SK-N-DZ (cell line): Measurements from ENCODE around the gene AP4B1.

Experiments
- DNase-seq: peaks from one replicate; pipeline ENCODE4 v3.0.0-alpha.2; 2015; ENCODE audit warnings: low spot score

Gene AP4B1

DNA sequence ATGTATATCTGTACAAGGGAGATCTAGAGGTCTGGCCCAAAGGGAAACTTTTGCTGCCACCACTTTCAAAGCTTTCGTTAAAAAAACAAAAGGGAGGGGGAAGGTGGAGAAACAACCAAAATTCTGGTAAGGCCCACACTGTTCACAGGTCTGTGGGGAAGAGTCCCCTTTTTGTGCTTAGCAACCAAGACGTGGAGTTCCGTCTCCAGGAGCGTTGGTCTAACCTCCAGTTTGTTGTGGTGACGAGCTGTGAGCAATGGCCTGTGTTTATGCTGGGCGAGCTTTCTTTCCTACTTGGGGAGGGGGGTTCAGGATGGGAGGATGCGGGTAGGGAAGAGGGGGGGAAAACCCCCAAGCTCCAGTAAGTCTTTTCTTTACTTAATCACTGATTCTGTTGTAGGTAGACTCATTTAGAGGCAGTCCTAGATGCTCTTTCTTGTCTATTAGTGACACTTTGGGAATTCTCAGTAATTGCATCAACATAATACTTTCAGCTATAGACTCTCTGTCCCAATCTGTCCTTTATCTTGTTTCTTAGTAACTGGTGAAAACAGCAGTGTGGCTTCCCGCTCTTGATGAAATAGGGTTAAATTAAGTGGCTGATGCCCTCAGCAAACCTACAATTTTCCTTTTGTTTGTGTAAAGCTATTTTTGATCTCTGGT is 26.0 kb upstream of the AP4B1 start:
- no peak for DNase-seq

DNA sequence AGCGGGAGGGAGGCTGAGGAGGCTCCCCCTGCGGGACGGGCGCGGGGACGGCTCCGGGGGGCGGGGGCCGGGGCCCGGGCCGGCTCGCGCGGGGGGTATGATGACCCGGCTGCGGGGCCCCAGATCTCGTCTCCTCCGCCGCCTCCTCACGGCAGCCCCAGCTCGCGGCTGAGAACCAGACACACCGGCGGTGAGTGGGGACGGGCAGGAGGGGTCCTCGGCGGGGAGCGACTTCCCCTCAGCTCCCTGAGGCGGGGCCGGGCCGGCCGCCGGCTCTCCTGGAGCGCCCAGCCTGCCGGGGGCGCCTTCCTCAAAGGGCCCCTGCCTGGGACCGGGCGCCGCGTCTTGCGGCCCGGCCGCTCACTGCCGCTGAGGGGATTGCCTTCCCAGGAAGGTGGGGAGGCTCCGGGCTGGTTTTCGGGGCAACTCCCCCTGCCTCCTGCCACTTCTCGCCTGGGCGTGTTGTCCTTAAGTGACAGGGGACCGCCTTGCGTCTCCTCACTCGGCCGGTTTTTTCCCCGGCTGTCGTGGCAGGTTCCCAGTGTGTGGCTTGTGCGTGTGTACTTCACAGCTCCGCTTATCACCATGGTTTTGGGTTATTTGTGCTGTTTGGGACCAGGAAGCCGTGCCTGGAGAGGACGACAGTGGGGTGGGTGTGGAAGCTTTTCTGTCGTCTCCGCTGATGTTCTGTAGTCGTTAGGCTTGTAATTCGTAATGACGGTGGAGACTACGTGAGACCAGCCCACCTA is 25.3 kb upstream of the AP4B1 start:
- DNase-seq, result peak; percentile 30

DNA sequence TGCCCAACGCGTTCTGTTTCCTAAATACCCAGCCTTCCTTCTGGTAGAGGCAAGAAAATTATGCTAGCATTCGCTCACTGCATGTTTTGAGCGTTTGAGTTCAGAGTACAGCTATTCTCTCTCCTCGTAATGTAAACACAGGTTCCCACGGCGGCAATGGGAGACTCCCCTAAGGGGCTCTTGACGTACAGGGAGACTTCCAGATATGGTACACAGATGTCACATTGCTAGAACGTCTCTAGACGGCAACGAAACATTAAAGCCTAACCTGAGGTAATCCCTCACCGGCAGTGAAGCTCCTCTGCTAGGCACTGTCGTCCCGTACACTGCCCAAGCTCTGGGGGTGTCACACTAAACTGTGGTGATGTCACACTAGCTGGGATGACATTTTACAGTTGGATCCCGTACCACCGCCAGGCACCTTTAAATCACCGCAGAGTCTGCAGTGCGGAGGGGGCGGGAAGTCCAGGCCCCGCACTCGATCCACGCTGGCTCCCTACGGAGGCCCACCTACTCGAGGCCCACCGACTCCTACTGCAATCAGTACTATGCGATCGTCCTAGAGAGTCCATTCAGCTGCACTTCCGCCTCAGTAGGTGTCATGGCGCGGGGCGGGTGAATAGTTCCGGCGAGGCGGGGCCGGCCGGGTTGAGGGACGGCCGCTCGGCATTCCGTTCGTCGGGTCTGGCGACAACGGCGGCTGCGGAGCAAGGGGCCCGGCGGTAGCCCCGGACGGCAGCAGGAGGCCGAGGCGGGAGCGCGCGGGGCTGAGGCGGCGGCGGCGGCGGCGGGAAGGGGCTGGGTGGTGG is 24.5 kb upstream of the AP4B1 start, which contains the start of gene HIPK1:
HIPK1 (plus strand) TSS at position 384 of the 809 bp plus-strand sequence.
- peak; percentile 93 for DNase-seq

DNA sequence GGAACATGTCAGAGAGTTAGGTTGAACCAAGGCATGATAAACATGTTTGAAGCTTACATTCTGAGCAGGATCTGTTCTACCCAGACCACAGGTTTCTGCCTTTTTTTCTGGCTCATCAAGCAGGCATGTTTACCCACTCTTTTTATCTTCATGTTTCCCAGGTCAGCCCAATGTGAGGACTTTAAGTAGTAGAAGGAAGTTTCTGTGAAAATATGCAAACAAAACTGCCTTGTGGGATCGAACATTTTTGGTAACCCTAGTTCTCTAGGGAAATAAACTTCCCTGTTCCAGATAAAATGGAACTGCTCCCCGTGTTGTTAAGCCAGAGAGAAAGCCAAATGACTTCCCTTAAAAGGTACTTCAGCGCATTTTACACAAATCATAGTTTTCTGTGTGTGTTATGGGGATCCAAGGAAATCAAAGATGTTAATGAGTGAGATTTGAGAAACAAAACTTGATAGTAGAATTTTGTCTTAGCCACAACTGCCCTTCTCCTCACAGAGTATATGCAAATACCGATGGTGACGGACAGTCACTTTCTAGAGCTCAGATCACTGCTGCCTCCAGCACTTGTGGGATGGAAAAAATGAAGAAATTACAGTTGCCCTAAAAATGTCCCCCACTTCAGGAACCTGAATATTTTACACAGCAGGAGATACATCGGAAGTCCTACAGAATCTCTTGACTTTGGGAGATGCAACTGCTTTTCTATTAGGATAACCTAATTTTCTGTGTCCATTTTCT is 23.8 kb upstream of the AP4B1 start:
- DNase-seq, result peak; percentile 4

DNA sequence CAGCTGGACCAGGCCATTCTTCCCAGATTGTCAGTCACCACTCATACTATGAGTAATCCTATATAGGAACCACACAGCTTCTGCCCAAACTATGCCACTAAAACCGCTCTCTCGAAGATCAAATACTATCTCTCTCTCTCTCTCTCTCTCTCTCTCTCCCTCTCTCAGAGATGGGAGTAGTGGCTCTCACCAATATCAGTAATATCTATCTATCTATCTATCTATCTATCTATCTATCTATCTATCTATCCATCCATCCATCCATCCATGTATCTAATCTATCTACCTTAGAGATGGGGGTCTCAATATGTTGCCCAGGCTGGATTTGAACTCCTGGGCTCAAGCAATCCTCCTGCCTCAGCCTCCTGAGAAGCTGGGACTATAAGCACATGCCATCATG is 19.9 kb upstream of the AP4B1 start:
- no peak for DNase-seq

DNA sequence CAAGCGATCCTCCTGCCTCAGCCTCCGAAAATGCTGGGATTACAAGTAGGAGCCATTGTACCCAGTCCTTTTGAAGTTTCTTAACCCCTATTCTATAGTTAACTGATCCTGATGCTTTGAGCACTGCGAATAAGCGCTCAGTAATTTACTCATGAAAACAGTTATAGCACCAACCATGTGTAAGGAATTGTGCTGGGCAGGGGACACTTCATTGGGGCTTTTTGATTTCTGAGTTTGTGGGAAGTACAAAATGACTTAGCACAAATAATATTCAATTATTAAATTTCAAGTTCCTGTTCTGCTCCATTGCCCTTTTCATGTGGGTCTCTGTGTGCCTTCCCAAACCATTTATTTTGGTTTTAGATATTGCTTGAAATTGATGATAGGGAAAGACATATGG is 18.4 kb upstream of the AP4B1 start:
- no peak for DNase-seq

DNA sequence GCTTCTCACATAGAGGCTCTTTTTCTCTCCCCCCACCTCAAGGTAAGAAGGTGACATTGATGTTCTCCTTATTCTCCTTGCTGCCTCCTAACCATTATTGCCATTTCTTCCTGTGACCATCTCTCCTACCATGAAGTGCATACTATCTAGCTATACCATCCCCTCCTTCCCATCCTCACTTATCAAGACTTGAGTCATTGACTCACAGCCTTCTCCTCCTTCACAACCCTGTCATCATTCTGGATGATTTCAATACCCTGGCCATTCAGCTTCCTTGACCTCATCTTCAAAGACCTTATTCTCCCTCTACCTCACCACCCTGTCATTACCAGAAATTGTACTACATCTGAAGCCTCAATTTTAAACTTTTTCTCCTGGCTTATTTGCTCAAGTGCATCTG is 13.6 kb upstream of the AP4B1 start:
- DNase-seq, result no peak

DNA sequence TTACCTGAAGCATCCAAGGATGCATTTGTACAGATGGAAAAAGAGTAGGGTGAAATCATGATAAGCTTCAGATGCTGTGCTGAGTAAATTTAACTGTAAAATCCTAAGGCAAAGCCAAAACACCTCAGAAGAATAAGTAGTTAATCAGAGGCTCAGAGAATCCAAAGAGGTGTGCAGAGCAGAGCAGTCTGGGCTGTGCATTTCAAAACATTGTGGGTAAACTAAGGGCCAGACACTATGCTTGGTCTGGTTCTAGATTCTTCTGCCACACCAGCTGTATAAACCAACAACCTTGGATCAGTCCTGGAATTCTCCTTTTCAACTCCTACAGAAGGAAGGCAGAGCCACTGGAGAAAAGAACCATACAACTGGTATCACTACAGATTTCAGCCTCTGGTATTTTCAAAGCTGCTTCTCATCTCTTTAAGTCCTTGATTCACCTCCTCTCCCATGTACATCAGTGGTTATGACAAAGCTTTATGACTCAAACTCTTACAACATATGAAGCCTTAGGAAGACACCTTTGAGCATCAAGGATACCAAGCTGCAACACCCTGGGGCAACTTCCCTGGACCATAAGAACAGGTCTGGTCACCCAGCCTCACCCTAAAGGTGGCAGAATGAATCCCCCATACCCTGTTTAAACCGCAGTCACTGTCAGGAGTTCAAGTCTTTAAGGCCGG is 12.9 kb upstream of the AP4B1 start:
- no peak for DNase-seq

DNA sequence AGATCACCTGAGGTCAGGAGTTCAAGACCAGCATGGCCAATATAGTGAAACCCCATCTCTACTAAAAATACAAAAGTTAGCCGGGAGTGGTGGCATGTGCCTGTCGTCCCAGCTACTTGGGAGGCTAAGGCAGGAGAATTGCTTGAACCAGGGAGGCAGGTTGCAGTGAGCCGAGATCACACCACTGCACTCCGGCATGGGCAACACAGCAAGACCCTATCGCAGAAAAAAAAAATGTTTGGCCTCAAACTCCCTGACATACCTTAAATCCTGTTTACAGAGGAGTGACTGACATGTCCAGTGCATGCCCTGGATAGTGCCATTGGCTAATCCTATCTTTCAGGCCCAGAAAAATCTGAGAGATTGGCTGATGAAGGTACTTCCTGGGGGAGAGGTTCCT is 12.4 kb upstream of the AP4B1 start:
- no peak for DNase-seq

DNA sequence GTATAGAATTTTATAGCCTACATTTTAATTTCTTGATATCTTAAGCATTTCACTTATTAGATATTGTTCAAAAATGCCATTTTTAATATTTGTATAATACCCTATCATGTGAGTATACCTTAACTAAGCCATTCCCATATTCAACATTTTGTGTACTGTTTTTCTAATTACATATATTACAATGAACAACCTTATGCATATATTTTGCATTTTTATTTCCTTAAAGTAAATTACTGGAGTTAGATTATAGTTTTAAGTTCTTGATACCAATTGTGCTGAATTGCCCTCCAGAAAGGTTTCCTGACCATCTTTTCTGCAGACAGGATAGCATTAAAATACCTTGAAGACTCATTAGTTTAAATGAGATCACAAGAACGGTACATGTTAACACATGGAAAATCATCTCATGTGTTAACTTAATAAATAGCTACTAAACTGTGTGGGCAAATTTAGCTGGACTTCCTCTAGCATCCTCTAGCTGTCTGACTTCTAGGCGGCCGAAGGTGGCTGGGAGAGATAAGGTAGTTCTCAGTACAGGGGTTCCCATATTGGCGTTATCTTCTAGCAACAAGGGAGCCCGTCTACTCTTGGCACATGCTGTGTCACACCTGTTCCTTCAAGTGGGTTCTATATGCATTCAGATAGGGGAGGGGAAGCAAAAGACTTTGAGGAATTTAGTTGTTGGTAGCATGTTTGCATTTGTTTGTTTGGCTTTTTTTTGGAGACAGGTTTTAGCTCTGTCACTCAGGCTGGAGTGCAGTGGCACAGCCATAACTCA is 9.5 kb upstream of the AP4B1 start:
- no peak for DNase-seq

DNA sequence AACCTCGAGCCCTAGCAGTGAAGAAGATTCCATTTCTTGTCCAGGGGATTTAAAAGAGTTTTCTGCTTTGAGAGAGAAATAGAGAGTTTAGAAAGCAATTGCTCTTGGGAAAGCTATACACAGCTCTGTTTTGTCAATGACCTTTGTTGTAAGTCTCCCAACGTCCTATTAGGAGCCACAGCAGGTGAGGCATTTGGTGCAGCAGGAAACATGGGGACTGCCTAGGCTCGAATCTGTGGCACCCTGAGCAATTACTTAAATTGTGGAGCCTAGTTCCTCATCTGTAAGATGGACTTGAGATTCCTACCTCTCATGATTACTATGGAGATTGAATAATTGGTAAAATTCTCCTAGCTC is 8.7 kb upstream of the AP4B1 start:
- no peak for DNase-seq

DNA sequence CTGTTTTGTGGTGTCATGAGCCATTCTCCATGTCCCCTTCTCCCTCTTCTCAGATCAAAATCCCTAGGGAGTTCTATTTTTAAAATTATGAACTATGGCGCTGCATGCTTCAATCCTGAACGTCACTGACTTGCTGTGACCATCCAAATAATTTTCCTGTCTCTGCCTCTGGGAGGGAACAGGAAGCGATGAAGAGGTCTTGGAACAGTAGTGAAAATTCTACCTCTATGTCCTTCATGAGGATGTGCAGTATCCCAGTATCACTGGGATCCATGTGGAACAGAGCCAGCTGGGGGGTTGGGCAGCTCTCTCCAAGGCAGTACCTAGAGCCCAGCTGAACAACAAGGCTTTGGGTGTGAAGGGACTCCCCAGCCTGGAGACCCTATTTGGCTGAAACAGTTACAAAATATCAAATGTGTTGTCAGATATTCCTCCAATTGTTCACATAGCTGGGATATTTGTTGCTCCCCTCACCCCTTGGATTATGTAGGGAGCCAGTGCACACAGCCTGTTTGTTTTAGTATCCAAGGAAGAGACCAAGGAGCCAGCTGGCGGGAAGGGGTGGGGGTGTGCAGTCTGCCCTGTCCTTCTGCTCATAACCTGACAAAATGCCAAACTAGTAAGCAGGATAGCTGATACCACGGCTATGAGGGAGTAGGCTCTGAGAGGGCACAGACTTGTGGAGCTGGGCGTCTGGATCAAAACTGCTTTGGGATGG is 8.2 kb upstream of the AP4B1 start:
- DNase-seq, result no peak

DNA sequence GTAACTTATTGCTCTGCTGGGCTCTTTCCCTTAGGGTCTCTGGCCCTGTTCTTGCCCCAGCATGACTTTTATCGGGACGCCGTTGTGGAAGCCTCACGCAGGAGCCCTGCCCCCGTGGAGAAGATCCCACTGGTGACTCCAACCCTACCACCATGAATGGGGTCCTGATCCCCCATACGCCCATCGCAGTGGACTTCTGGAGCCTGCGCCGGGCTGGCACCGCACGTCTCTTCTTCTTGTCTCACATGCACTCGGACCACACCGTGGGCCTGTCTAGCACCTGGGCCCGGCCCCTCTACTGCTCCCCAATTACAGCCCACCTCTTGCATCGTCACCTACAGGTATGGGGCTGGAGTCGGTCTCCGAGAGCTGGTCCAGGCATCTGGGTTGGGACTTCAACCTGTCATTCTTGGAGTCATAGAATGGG is 849 bp upstream of the AP4B1 start:
- DNase-seq, result no peak

DNA sequence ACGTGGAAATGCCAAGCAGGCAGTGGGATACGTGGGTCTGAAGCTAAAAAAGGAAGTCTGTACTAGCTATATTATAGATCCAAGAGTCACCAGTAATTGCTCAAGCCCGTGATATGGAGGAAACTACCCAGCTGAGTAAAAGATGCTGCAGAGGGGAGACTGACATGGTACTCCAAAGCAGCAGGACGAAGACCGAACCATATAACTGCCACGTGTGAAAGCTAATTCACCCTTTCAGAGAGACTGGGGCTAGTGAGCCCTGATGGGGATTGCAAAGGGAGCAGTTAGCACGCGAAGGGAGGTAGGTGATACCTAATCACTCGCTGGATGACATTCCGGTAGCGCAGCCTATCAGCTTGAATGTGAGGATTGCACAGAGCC is 316 bp downstream of the AP4B1 start:
- no peak for DNase-seq

DNA sequence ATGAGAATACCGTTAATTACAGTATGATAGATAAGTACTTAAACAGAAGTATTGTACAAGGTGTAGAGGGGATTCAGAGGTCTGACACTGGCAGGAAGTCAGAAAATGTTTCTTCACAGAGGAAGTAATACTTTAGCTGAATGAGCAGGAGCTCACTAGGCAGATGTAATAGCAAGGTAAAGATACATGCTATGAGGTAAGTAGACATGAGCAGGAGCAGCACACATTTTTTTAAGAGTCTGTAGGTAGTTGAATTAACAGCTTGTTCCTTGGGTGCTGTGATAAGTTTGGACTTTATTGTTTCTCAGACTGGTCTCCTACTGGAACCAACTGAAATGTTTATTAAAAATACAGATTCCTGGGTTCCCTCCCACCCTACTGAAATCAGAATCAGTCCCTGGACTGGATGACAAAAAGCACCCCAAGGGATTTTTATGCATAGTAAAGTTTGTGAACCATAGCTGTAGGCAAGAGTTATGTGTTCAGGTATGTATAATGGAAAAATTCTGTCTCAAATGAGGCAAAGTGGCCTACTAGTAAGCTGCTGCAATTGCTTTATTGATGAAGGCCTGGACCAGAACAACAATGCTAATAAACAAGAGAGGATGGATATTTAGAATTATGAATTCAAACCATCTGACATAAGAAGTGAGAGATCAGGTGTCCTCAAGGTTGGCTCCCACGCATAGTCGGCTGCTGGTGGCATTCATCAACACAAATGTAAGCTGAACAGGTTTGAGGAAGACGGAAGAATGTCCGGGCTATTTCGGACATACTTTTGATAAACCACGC is 902 bp downstream of the AP4B1 start:
- peak; percentile 4 for DNase-seq

DNA sequence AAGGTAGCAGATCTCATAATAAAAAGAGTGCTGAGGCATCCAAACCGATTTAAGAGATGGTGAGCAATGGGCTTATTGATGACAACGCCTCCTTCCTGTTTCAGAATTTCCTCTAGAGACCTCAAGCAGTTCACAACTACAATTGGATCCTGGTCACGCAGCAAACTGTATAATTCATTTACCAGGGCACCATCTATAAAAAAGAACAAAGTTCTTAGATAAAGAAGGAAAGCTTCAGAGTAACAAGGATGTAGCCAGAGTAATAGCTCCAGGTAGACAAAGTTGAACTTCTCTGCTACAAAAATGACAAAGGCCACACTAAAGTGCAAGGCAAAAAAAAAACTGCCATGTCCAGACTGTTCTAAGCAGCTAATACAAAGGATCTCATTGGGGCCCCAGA is 3.4 kb downstream of the AP4B1 start:
- no peak for DNase-seq

DNA sequence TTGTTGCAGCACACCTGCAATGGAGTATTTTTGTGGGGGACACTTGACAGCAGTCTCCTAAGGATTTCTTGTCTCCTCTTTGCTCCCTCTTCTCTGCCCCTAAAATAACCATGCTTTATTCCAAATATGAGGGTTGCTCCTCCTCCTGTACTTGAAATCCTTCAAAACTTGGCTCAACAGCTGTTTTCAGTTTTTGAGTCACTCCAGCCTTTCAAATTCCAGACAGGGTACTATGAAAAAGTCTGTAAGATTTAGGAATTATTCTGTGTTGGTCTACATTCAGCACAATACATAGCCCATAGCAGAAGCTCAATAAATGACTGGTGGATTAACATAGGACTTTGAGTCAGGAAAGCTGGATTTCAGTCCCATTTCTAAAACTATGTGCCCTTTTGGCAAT is 5.5 kb downstream of the AP4B1 start:
- DNase-seq, result no peak

DNA sequence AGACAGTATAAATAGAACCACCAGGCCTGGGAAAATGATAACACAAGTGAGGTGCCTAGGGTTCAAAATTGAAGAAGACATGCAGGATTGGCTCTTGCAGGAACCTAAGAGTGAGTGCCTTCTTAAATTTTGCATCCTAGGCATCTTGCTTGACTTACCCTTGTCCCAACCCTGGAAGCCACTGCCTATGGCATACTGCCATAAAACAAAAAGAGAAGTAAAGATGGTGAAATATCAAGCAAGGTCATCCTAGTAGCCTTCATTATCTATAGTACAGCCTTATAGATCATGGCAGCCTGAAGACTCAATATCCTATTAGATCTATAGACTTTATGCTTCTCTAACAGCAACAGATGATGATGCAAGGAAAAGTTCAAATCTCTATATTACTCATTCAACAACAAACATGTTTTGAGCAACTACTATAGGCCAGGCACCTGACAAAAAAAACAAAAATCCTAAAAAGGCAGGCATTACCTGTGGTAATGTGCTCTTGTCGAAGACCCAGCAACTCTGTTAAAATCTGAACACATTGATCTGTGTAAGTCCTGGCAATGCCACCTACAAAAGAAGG is 6.3 kb downstream of the AP4B1 start:
- no peak for DNase-seq

DNA sequence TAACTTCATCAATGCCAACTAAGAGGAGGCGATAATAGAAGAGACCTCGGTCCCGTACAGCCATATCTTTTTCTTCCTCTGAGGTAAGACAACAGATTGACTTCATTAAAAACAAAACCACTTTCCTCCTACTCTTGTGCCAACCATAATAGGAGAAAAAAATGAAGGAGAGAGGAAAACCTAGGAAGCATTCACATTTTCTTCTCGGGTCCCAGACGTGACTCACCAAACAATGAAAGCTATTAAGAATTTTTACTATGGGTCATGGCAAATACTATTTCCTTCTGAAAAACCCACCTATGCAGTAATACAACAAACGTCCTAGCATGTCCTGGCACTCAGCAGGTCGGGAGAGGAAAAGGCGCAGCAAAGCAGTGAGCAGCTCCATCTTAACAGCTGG is 8.6 kb downstream of the AP4B1 start:
- no peak for DNase-seq
